ENCODE results near the gene SEMA3B.
A peak's percentile ranks its signal among the peaks of the same experiment; 100 is the strongest.

SEMA3B gene

GRCh38 chr3:50249457-50249856 is 19.5 kb upstream of the SEMA3B start (continued):
- TF ChIP-seq ZNF16 (tag by site-specific recombination; IDR thresholded peaks at IDR 0.05; ENCODE audit: low read depth), result no peak
- TF ChIP-seq GFI1B (tag by site-specific recombination; IDR thresholded peaks at IDR 0.05), result no peak
- TF ChIP-seq SP7 (tag by site-specific recombination; IDR thresholded peaks at IDR 0.05), result no peak
- TF ChIP-seq ZBTB17 (tag by site-specific recombination; IDR thresholded peaks at IDR 0.05), result no peak
- no peak for TF ChIP-seq ZNF600 (tag by site-specific recombination; IDR thresholded peaks at IDR 0.05)
- no peak for TF ChIP-seq MEIS1 (CRISPR knock-in tag; IDR thresholded peaks at IDR 0.05; ENCODE audit: borderline replicate concordance)
- no peak for TF ChIP-seq SALL2 (tag by site-specific recombination; IDR thresholded peaks at IDR 0.05; ENCODE audit: borderline replicate concordance)
- no peak for TF ChIP-seq EGR2 (tag by site-specific recombination; IDR thresholded peaks at IDR 0.05; ENCODE audit: low read depth)

GRCh38 chr3:50250514-50250913 is 18.4 kb upstream of the SEMA3B start:
- TF ChIP-seq ZNF704 (tag by site-specific recombination; IDR thresholded peaks at IDR 0.05), result no peak
- TF ChIP-seq ZBTB20 (tag by site-specific recombination; IDR thresholded peaks at IDR 0.05), result peak; percentile 75
- TF ChIP-seq GLIS1 (tag by site-specific recombination; IDR thresholded peaks at IDR 0.05), result peak; percentile 69
- no peak overlapping the region for H3K4me3 ChIP-seq (ENCODE audit: low read depth, low read length)
- H3K4me1 ChIP-seq (ENCODE audit: control insufficient read depth, insufficient read depth, low read length), result 0 out of 2 replicates have a peak, but pooled peaks cover 4% of the 10 kb centered on the region
- H3K9me3 ChIP-seq (ENCODE audit: control insufficient read depth, insufficient read depth, low read depth, low read length), result no peaks in the 10 kb centered on the region
- CTCF ChIA-PET, result interaction anchor here (1.0 to 5.5 kb wide), 3 partner anchors 24 to 56 kb away, joined by 3 to 71 read pairs (median 5); partner anchors contain the start of gene GNAT1
- H3K27ac ChIP-seq (ENCODE audit: extremely low read depth, low read depth, low read length), result no peak overlapping the region
- POLR2A ChIA-PET, result interaction anchor here (0.6 to 1.2 kb wide), 3 partner anchors 23 to 558 kb away, joined by 3 to 9 read pairs (median 8); no protein-coding TSS in a partner anchor
- peaks cover 0 to 30% of the 10 kb centered on the region in 2 experiments; a peak in 2 of 3 replicates for H3K36me3 ChIP-seq (ENCODE audit: control insufficient read depth in 2 of 2, insufficient read depth in 1 of 2, low read length in 2 of 2)

- Histone ChIP-seq H3K36me3 (ENCODE audit: control insufficient read depth in 2 of 2, insufficient read depth in 1 of 2, low read length in 2 of 2) (peaks cover 0 to 32% of the 10 kb centered on the region in 2 experiments; a peak in 2 of 3 replicates), H3K27ac (ENCODE audit: extremely low read depth, low read depth, low read length) (no peak overlapping the region), H3K4me3 (ENCODE audit: low read depth, low read length) (no peak overlapping the region), H3K4me1 (ENCODE audit: control insufficient read depth, insufficient read depth, low read length) (no peaks in the 10 kb centered on the region), H3K9me3 (ENCODE audit: control insufficient read depth, insufficient read depth, low read depth, low read length) (no peaks in the 10 kb centered on the region)
- CTCF ChIA-PET, result interaction anchor here (0.8 to 5.5 kb wide), 4 partner anchors 13 to 70 kb away, joined by 3 to 71 read pairs (median 4); partner anchors contain the start of gene GNAT1
- POLR2A ChIA-PET, result interaction anchor here (1.1 kb wide), 1 partner anchor 24 kb away, joined by 3 read pairs; no protein-coding TSS in a partner anchor
- TF ChIP-seq PBX3 (CRISPR knock-in tag; IDR thresholded peaks at IDR 0.05) (no peak), ZFHX2 (tag by site-specific recombination; conservative IDR thresholded peaks at IDR 0.05) (peak; percentile 57), KLF1 (tag by site-specific recombination; IDR thresholded peaks at IDR 0.05) (peak; percentile 80), KLF17 (tag by site-specific recombination; IDR thresholded peaks at IDR 0.05) (peak; percentile 62; the same call in 1 of the 2 replicates)
These were observed 17.7 kb upstream of the SEMA3B start for GRCh38 chr3:50251220-50251619.

- H3K4me1 ChIP-seq (ENCODE audit: control insufficient read depth, insufficient read depth, low read length), result no peaks in the 10 kb centered on the region; the same call in 1 of the 2 replicates
- H3K4me3 ChIP-seq (ENCODE audit: low read depth, low read length), result no peak overlapping the region
- ChIA-PET POLR2A (interaction anchor here (1.6 kb wide), 1 partner anchor 10 kb away, joined by 4 read pairs; no protein-coding TSS in a partner anchor), CTCF (interaction anchor here (0.7 to 2.5 kb wide), 4 partner anchors 8 to 701 kb away, joined by 3 to 20 read pairs (median 3); no protein-coding TSS in a partner anchor)
- no peaks in the 10 kb centered on the region for H3K9me3 ChIP-seq (ENCODE audit: control insufficient read depth, insufficient read depth, low read depth, low read length)
- H3K36me3 ChIP-seq (ENCODE audit: control insufficient read depth in 2 of 2, insufficient read depth in 1 of 2, low read length in 2 of 2), result peaks cover 5 to 54% of the 10 kb centered on the region in 2 experiments
- no peak overlapping the region for H3K27ac ChIP-seq (ENCODE audit: extremely low read depth, low read depth, low read length)
- TF ChIP-seq ZBTB6 (tag by site-specific recombination; IDR thresholded peaks at IDR 0.05), result peak; percentile 37; the same call in 1 of the 2 replicates
- TF ChIP-seq ZNF138 (tag by site-specific recombination; IDR thresholded peaks at IDR 0.05; ENCODE audit: borderline replicate concordance), result no peak
These were observed 14.2 kb upstream of the SEMA3B start for GRCh38 chr3:50254577-50255250.
